Measurements from ENCODE around the gene ICOS.
"Not testable (repeated sequence)": the region's sequence is repeated elsewhere in the genome, so short reads cannot be mapped to it uniquely, and the experiment has no call there.

Gene ICOS

DNA sequence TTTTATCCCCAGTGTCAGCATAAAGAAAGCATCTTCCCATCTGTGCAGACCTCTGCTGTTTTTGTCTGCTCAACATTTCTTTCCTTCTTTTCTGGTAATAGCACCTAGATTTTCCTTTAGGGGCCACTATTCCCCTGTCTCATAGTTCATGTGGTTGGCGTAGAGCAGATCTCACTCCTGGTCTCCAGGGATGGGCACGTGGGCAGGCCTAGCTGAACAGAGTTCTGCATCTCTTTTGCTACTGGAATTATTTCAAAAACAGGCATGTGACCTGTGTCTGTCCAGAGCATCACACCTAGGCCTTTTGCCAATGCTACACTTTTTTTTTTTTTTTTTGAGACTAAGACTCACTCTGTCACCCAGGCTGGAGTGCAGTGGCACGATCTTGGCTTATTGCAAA lies 17.7 kb upstream of the ICOS start:
- DNase-seq: no peak

DNA sequence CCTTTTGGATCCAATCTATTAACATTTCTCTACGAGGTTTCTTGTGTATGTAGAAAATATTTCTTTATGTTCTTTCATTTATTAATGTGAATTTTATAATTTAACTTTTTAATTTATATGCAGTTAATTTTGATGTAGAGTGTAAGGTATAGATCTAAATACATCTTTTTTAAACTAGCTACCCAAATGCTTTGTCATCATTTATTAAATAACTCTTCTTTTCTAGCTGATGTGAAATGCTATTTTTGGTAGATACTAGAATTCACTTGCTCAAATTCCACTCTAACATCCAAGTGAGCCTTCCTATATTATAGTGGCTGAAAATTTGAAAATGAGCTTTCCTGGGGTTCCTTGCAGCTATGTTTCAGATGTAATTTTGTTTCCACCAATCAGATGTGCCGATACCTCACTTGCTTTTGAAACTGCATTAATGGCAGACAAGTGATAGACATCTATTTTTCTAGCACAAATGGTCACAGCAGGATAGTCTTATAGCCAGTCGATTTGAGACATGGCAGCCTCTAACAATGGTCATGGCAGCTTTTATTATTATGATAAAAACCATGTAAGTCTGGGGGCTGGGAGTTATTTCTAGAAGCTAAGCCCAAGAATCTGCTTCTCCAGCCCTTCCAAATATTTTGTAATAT lies 10.9 kb upstream of the ICOS start:
- DNase-seq: no peak

DNA sequence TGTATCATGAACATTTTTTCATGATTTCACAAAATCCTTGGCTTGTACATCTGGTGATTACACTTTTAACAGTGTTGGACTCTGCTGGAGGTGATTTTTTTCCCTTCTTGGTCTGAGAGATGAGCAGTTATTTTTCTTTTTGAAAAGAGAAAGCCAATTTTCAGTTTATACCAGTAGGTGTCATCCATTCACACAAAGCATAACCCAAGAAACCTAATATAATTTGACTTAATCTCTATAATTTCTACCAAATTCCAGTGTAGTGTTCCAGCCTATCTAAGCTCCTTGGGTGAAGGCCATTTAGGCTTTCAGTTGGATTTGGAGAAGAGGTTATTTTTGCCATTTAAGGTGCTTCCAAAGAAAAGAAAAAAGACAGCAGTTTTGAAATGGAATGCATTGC lies 7.7 kb upstream of the ICOS start:
- DNase-seq: no peak

DNA sequence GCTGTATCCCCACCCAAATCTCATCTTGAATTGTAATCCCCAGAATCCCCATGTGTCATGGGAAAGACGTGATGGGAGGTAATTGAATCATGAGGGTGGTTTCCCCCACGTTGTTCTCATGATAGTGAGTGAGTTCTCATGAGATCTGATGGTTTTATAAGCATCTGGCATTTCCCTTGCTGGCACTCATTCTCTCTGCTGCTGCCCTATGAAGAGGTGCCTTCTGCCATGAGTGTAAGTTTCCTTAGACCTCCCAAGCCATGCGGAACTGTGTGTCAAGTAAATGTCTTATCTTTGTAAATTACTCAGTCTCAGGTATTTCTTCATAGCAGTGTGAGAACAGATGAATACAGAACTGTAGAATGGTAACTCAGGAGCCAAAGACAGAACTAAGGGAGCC lies 5.3 kb upstream of the ICOS start:
- DNase-seq: not testable (repeated sequence)

DNA sequence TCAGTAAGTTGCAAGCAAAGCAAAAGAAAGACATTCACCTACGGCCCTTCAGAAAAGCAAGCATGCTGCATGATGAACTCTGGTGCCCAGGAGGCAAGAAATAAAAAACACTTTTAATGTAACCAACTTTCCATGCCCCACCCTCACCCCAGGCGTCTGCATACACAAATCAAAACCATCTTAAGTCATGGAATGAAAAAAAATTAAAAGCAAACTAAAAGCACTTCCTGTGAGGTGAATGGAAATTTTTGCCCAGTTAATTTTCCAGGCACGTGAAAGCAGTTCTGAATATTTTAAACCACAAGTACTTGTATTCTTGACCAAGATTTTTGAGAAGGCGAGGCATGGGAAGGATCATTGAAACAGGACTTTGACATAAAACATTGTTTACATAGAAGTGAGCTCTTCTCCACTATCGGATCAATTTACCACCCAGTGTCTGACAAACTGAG lies 2.5 kb upstream of the ICOS start:
- peak; percentile 61 for DNase-seq

DNA sequence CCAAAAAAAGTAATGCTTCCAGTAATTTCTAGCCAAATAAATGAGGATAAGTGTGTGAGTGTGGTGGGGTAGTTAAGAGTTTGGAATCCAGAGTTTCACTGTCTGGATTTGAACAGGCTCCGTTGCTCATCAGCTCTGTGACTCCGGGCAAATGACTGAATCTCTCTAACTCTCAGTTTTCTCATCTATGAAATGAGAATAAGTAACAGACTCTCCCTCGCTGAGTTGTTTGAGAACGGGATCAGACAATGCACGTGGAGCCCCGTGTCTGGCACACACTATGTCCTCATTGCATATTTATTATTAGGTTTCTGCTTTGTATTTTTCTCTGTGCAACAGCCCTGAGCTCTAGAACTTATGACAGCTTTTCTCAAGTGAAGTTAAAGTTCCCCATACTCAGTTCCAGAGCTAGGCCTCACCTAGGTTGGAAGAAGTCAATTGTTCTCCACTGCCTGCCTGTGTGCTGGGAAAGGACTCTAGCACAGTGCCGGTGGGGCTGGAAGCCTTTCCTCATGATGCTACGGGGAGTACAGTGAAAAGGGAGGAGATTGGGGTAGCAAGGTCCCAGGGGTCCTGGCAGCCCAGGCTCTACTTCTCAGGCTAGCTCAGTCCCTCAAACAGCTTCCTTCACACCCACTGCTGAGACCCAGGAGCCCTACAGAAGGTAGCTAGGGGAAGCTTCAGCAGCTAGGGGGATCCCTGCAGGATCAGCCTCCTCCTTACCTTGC lies 1.7 kb upstream of the ICOS start:
- DNase-seq: no peak

DNA sequence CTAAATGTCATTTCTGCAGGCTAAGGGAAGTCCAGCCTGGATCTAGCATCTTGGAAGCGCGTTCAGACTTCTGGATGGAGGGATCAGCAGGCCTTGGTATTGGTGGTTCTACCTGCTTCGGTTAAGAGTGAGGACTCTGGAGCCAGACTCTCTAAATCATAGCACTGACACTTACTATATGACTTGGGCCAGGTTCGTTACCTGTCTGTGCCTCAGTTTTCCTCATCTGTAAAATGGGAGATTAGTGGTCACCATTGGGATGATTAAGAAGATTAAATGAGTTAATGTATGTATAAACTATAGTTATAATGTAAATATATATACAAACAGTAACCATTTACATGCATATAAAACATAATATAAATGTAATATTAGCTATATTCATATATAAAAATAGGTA lies 995 bp upstream of the ICOS start:
- DNase-seq: no peak

DNA sequence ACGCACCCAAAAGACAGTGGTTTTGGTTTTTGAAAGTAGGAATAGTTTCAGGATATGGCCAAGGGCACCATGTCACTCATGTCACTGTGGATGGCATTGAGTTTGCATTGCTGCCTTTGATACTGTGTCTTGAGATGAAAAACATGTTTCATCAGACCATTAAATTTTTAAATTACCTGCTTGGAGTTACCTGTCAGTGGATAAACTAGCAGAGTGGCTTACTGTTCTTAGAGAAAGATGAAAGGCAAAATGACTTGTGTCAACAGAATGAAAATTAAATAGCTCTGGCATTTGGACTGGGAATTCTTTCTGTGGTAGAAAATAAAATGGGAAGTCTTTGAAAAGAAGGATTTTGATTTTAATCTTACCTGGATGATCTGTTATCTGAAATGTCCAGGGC lies 386 bp downstream of the ICOS start:
- DNase-seq: no peak

DNA sequence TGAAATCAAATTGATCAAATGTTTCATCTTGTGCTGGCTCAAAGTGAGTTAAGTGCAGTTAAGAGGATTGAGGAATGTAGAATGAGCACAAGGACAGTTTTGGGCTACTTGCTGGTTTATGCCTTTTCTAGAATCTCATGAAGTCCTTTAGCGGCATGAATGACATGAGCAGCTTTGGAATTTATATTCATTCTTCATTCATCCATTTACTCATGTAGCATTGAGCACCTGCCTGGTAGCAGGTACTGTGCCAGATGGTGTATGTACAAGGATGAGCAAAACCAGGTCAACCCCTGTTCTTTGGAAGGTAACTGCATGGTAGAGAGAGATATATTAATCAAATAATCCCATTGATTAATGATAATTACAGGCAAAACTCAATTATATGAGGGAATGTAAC lies 1.2 kb downstream of the ICOS start:
- no peak for DNase-seq

DNA sequence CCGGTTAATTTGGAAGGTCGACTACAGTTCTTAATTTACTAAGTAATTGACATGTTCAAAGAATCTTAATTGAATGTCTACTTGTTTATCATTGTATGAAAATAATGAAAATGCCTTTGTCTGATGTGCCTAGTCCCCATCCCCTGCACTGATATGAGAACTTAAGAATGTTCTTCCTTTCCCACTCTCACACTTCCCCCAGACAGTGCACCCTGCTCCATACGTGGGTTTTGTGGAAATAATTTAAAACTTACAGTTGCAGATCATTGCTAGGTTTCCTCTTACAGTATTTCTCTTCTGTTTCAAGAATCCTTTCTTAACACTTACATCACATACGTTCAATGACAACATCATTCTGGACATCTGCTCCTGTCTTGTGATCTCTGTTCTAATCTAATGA lies 3.5 kb downstream of the ICOS start:
- DNase-seq: no peak

DNA sequence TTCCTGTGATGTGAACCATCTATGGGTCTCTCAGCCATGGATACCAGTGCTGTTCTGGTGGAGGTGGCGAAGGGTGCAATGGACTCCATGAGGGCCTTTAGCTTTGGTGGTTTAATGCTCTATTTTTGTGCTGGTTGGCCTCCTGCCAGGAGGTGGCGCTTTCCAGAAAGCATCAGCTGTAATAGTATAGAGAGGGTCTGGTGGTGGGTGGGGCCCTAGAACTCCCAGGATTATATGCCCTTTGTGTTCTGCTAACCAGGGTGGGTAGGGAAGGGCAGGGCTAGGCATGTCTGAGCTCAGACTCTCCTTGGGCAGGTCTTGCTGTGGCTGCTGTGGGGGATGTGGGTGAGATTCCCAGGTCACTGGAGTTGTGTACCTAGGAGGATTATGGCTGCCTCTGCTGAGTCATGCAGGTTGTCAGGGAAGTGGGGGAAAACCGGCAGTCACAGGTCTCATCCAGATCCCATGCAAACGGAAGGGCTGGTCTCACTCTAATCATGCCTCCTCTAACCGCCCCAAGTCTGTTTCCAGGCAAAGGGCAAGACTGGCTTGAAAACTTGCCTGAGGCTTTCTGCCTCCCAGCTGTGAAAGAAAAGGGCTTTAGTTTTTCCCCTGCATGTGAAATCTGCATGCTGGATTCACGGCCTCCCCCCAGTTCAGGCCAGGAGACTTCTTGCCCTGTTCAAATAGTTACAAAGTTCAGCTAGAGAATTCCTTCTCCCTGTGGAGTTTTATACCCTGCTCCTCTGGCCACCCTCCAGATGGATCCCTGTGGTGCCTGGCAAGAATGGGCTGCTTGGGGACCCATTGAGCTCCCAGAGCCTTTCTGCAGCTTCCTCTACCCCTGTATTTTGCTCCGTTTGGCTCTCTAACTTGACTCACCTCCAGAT lies 7.2 kb downstream of the ICOS start:
- peak; percentile 22 for DNase-seq

DNA sequence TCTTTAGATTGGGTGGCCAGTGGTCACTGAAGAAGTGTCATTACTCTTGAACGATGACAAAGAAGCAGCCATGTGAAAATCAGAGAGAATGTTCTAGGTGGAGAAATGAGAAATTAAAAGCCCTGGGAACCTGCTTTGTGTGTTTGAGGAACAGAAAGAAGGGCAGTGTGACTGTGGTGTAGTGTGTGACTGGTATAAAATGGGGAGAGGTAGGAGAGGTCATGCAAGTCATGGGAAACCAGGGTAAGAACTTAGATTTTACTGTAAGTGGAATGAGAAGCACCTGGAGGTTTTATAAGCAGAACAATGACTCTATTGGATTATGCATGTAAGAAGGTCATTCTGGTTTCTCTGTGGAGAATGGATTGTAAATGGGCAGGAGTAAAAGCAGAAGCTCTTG lies 12.2 kb downstream of the ICOS start:
- no peak for DNase-seq

DNA sequence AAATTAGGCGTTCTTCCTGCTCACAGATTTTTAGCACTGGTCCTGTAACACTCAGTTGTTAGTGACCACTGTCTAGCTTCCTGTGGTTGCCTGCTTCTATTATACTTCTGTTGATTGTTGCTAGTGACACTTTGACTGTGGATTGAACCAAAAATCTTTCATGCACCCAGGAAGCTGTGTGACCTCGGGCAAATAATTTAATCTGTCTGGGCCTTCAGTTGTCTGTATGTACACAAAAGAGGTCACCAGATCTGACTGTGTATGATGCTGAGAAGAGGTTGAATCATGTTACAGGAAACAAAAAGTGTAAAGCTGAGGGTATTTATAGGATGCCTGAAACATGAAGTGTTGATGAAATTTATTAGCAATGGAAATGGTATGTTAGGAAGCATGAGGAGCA lies 12.7 kb downstream of the ICOS start:
- DNase-seq: no peak

DNA sequence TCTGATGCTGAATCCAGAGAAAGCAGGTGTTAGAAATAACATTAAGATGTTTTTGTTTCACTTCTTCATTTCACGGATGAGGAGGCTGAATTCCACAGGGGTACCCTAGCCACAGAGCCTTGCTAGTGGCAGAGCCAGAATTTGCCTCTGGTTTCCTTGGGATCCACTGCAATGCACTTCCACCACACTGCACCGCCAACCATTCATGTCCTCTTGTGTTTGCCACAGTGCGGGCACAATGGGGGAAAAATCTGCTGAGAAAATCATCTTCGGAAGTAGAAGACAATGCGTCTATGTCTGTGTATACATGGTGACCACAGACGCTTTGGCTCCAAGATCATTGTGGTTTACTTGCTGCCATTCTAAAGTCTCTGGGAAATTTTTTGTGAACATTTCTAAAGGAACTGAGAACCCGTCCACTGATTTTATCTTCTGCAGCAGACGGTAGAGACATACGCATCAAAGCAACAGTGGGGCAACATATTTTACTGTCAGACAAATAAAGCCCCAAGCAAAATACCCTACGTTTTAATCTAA lies 14.9 kb downstream of the ICOS start:
- DNase-seq: peak; percentile 33

DNA sequence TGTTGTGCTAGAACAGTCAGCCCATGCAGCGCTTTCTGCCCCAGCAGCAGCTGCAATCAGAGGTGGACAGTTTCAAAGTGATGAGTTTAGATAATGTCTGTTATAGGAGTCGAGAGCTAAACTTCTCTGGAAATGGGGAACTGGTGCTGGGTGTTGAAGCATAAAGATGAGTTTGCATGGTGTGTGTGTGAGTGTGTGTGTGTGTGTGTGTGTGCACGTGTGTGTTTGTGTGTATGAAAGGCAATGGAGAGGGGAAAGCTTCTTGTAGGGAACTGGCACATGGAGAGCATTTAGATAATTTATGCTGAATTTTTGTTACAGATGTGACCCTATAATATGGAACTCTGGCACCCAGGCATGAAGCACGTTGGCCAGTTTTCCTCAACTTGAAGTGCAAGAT lies 22.7 kb downstream of the ICOS start:
- no peak for DNase-seq

DNA sequence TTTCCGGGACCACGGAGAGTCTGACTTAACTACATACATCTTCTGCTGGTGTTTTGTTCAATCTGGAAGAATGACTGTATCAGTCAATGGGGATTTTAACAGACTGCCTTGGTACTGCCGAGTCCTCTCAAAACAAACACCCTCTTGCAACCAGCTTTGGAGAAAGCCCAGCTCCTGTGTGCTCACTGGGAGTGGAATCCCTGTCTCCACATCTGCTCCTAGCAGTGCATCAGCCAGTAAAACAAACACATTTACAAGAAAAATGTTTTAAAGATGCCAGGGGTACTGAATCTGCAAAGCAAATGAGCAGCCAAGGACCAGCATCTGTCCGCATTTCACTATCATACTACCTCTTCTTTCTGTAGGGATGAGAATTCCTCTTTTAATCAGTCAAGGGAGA lies 23.1 kb downstream of the ICOS start:
- no peak for DNase-seq

DNA sequence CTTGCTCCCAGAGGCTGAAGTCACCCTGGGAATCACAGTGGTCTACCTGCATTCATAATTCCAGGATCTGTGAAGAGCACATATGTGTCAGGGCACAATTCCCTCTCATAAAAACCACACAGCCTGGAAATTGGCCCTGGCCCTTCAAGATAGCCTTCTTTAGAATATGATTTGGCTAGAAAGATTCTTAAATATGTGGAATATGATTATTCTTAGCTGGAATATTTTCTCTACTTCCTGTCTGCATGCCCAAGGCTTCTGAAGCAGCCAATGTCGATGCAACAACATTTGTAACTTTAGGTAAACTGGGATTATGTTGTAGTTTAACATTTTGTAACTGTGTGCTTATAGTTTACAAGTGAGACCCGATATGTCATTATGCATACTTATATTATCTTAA lies 24.2 kb downstream of the ICOS start:
- DNase-seq: no peak

DNA sequence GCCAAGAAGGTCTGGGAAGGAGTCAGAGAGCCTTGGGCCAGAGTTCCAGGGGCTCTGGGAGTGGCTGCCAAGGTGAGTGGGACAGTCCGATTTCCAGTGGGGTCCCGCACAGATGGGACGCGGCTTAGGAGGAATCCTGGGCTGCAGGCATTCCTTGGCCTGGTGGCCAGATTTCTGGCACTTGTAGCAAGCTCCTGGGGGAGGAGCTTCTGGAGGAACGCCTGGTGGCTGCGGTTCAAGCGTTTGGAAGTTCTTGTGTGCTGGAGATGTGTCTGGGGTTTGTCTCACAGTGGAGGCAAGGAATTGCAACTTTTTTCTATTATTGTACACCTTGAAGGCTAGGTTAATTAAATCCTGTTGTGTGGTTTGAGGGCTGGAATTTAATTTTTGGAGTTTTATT lies 28.6 kb downstream of the ICOS start:
- not testable (repeated sequence) for DNase-seq

DNA sequence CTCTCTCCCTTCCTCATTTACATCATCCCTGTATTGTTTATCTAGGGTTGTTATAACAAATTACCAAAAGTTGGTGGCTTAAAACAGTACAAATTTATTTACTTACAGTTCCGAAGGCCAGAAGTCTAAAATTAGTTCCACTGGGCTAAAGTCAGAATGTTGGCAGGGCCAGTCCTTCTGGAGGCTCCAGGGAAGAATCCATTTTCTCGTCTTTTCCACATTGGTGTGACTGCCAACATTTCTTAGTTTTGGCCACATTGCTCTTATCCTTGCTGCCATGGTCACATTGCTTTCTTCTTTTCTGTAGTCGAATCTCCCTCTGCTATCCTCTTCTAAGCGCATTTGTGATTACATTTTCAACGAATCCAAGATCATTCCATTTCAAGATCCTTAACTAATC lies 34.7 kb downstream of the ICOS start:
- no peak for DNase-seq

DNA sequence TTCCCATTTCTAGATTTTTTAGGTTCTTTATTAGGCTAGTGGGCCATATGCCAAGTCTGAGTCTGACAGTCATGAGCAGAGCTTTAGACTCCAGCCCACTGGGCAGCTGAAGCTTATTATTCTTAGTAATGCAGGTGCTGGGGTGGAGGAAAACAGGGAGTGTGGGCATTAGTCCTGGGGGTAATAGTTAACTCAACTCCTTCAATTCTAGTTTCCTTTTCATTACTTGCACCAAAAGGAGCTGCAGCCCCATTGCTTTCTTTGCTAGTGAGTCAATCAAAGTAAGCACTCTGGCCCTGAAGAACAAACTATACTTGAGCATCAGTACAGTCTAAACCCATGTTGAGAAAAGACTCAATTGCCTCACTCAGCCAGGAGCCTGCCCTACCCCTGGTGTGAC lies 35.5 kb downstream of the ICOS start:
- no peak for DNase-seq

DNA sequence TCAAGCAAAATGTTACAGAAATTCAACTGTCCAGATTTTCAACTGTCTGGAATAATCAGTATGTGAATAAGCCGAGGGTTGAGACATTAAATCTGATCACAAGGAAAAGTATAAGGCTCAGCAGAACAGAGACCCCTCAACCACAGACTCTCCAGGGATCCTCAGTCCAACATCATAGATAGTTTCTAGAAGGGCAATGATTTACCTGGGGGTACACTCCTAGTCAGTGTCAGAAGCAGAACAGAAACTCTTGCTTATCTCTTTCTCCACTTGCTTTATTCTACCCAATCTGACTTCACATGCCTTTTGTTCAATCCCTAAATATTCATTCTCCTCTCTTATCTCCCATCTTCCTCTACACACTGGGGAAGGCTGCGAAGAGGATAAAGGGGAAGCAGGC lies 36.4 kb downstream of the ICOS start:
- no peak for DNase-seq

DNA sequence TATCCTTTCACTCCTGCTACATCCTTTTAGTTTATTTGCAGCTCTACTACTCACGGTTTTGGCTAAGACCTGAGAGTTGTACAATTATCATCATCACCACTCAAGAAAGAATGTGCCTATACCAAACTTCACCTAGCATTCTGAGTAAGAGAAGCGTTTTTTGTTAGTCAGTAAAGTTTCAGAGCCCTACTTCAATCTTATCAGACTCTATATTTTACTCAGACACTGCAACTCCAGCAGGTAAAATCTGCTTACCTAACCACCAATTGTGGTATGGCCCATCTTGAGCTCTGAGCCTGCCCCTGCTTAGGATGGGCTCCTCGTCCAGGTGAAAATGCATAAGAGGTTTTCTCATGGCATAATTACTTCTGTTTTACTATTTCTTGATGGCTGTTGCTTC lies 37.1 kb downstream of the ICOS start:
- DNase-seq: no peak

DNA sequence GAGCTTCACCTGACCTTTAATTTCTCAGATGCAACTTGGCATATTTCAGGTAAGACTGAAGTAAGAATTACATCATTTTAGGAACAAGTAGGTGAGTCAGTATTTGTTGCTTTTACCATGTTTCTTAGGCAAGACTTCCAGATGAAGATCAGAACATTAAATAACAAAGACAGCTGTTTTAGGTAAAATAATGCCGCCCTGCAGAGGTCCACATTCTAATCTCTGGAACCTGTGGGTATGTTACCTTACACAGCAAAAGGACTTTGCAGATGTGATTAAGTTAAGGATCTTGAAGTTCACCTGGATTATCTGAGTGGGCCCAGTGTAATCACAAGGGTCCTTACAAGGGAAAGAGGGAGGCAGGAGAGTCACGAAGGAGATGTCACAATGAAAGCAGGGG lies 39.3 kb downstream of the ICOS start:
- no peak for DNase-seq

DNA sequence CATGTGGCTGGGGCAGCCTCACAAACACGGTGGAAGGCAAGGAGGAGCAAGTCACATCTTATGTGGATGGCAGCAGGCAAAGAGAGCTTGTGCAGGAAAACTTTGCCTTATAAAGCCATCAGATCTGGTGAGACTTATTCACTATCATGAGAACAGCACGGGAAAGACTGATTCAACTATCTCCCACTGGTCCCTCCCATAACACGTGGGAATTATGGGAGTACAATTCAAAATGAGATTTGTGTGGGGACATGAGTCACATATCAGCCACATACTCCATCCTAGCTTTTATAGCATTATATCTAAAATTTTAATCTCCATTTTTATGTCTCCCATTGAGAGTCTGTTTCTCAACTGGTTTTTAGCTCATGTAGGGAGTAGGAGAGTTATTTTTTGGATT lies 45.7 kb downstream of the ICOS start:
- DNase-seq: no peak

All from stimulated activated naive CD4-positive, alpha-beta T cell treated with Interleukin-2 at 50 U/mL for 16 hours (primary cell).